Karpas-422 (cell line): Measurements from ENCODE around the gene SP8. TPM values are rescaled to one million over a fixed set of nuclear protein-coding genes. Genes with fewer than 3 reads are reported as not detected.

ENCODE experiments used
- DNase-seq: peaks from one replicate; pipeline ENCODE4 v3.0.0-alpha.2; 2015
- H2AFZ ChIP-seq: fragments of 200-600 bp; sonication (generic); 2 replicates; pipeline ENCODE4 v1.6.1; 2014; ENCODE audit warnings: antibody characterized with exemption, low read length, mixed read lengths
- H3K27ac ChIP-seq: fragments of 200-600 bp; sonication (generic); 2 replicates; pipeline ENCODE4 v1.5.1; 2014; ENCODE audit warnings: mild to moderate bottlenecking, low read length, moderate library complexity
- H3K27me3 ChIP-seq: fragments of 200-600 bp; sonication (generic); 2 replicates; pipeline ENCODE4 v1.6.1; 2014; ENCODE audit warnings: low read length, mixed read lengths
- H3K36me3 ChIP-seq: fragments of 200-600 bp; sonication (generic); 2 replicates; pipeline ENCODE4 v1.6.1; 2014; ENCODE audit warnings: low read length, mixed read lengths; ENCODE audit not compliant: insufficient read depth
- H3K4me1 ChIP-seq: fragments of 200-600 bp; sonication (generic); 2 replicates; pipeline ENCODE4 v1.6.1; 2014; ENCODE audit warnings: mild to moderate bottlenecking, low read length, mixed read lengths
- H3K4me2 ChIP-seq: fragments of 200-600 bp; sonication (generic); 2 replicates; pipeline ENCODE4 v1.6.1; 2014; ENCODE audit warnings: low read length, low read depth, mild to moderate bottlenecking; ENCODE audit not compliant: poor library complexity, severe bottlenecking
- H3K4me3 ChIP-seq: fragments of 200-600 bp; sonication (generic); 2 replicates; pipeline ENCODE4 v1.5.1; 2014; ENCODE audit warnings: mild to moderate bottlenecking, antibody characterized with exemption, low read length, mixed read lengths
- H3K79me2 ChIP-seq: fragments of 200-600 bp; sonication (generic); 2 replicates; pipeline ENCODE4 v1.6.1; 2014; ENCODE audit warnings: mild to moderate bottlenecking, low read length, mixed read lengths
- H3K9ac ChIP-seq: fragments of 200-600 bp; sonication (generic); 2 replicates; pipeline ENCODE4 v1.6.0; 2014; ENCODE audit warnings: low read length
- H3K9me2 ChIP-seq: fragments of 200-600 bp; sonication (generic), shearing (Covaris generic); replicated peaks from 2 replicates; pipeline ENCODE4 v1.6.0; 2014; ENCODE audit warnings: mild to moderate bottlenecking, low read length, moderate library complexity; ENCODE audit not compliant: insufficient read depth
- H3K9me3 ChIP-seq: fragments of 300-700, 200-600 bp; sonication (generic); 2 replicates; pipeline ENCODE4 v1.6.1; 2014; ENCODE audit warnings: low read length, mixed read lengths
- H4K20me1 ChIP-seq: fragments of 200-600 bp; sonication (generic); 2 replicates; pipeline ENCODE4 v1.6.1; 2014; ENCODE audit warnings: mild to moderate bottlenecking, antibody characterized with exemption, low read length, low read depth; ENCODE audit not compliant: insufficient read depth
- total RNA-seq: library from RNA; depleted of rRNA; stranded (reverse); fragments of >200 nt; shearing (Covaris generic); gene quantifications from 2 replicates; pipeline ENCODE4 v1.2.3, GENCODE V29; 2014; ENCODE audit warnings: low replicate concordance; rRNA removed

The SP8 gene
- total RNA-seq, 1 experiment from 2014 or later, result not detected

DNA sequence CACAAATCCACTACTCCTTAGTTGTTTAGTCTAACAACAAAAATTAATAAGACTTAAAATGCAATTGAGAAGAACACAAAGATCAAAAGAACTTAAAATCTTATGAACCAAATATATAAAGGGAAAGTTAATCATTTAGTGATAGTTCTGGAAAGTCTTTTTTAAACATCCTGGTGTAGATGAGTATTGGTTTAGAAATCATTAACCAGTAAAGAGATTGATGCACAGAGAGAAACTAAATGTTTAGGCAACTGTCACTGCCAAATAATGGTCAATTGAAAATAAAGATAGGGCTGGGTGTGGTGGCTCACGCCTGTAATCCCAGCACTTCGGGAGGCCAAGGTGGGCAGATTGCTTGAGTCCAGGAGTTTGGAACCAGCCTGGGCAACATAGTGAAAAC is 44.9 kb downstream of the SP8 start:
- H3K4me2 ChIP-seq, result no peak overlapping the region
- H3K36me3 ChIP-seq, result no peaks in the 10 kb centered on the region
- H3K79me2 ChIP-seq, result no peaks in the 10 kb centered on the region
- DNase-seq, result no peak
- H2AFZ ChIP-seq, result no peak overlapping the region
- H3K9me3 ChIP-seq, result no peaks in the 10 kb centered on the region
- no peak overlapping the region for H3K27ac ChIP-seq
- H4K20me1 ChIP-seq, result no peaks in the 10 kb centered on the region
- H3K27me3 ChIP-seq, result no peaks in the 10 kb centered on the region
- H3K4me3 ChIP-seq, result no peak overlapping the region
- H3K4me1 ChIP-seq, result no peaks in the 10 kb centered on the region
- no peaks in the 10 kb centered on the region for H3K9me2 ChIP-seq
- no peak overlapping the region for H3K9ac ChIP-seq

DNA sequence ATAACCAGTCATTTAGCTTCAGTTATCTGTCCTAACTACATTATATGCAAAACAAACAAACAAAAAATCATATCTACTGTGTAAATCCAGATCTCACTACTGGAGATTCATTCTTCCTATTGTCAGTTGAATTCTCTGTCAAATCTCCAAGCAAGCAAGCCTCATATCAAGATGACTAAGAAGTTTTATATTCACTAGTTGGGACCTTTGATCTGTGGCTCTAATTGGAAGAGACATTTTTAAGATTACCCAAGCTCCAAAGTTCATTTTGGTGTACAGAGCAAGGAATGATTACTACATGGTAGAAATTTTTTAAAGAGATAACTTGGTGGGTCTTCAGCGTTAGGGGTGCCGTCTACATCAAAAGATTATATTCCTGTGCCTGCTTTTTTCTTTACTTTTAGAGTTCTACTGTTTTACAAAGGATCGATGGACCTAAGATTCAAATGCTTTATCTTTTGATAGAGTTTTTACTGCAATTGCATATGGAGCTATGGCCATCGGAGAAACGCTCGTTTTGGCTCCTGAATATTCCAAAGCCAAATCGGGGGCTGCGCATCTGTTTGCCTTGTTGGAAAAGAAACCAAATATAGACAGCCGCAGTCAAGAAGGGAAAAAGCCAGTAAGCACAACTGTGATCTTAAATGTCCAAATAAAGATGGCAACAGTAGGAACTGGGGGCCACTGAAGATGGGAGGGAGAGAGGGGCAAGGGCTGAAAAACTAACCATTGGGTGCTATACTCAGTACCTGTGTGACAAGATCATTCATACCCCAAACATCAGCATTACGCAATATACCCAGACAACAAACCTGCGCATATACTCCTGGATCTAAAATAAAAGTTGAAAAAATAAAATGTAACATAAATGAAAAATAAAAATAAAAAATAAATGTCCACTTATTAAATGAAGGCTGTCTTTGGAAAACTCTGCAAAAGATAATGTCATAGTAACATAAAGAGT is 47.9 kb downstream of the SP8 start:
- H4K20me1 ChIP-seq, result no peaks in the 10 kb centered on the region
- no peaks in the 10 kb centered on the region for H3K27me3 ChIP-seq
- no peaks in the 10 kb centered on the region for H3K36me3 ChIP-seq
- no peak overlapping the region for H2AFZ ChIP-seq
- no peaks in the 10 kb centered on the region for H3K79me2 ChIP-seq
- H3K4me3 ChIP-seq, result no peak overlapping the region
- no peaks in the 10 kb centered on the region for H3K9me2 ChIP-seq
- no peak for DNase-seq
- H3K4me1 ChIP-seq, result no peaks in the 10 kb centered on the region
- H3K4me2 ChIP-seq, result no peak overlapping the region
- H3K27ac ChIP-seq, result no peak overlapping the region
- no peaks in the 10 kb centered on the region for H3K9me3 ChIP-seq
- H3K9ac ChIP-seq, result no peak overlapping the region

DNA sequence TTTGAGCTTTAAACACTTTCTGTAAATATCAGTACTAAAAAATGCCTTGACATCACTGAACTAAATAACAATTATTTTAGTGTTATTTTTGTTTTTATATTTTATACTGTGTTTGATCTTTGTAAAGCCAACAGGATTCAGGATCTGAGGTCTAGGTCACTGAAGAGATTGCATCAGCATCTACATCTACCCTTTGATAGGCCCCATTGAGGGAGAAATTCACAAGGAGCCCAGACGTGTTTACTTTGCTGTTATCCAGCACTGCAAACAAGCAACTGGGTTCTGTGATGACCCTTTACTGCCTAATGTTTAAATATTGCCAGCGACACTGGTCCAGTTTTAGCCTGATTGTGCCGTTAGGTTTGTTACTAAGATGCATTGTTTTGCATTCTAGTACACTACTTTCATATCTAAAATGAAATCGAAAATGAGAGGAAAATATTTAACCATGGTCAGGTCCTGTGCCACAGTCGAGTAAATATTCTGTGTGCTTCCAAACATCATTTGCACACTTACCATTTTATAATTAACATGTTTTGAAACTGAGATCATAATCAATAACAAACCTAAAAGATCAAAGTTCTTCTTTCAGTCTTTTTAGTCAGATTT is 48.7 kb downstream of the SP8 start:
- no peak overlapping the region for H3K9ac ChIP-seq
- H3K27ac ChIP-seq, result no peak overlapping the region
- H3K79me2 ChIP-seq, result no peaks in the 10 kb centered on the region
- H3K4me2 ChIP-seq, result no peak overlapping the region
- no peaks in the 10 kb centered on the region for H3K27me3 ChIP-seq
- H3K36me3 ChIP-seq, result no peaks in the 10 kb centered on the region
- no peak overlapping the region for H3K4me3 ChIP-seq
- H3K4me1 ChIP-seq, result no peaks in the 10 kb centered on the region
- H3K9me3 ChIP-seq, result no peaks in the 10 kb centered on the region
- no peak for DNase-seq
- H4K20me1 ChIP-seq, result no peaks in the 10 kb centered on the region
- H3K9me2 ChIP-seq, result no peaks in the 10 kb centered on the region
- H2AFZ ChIP-seq, result no peak overlapping the region

DNA sequence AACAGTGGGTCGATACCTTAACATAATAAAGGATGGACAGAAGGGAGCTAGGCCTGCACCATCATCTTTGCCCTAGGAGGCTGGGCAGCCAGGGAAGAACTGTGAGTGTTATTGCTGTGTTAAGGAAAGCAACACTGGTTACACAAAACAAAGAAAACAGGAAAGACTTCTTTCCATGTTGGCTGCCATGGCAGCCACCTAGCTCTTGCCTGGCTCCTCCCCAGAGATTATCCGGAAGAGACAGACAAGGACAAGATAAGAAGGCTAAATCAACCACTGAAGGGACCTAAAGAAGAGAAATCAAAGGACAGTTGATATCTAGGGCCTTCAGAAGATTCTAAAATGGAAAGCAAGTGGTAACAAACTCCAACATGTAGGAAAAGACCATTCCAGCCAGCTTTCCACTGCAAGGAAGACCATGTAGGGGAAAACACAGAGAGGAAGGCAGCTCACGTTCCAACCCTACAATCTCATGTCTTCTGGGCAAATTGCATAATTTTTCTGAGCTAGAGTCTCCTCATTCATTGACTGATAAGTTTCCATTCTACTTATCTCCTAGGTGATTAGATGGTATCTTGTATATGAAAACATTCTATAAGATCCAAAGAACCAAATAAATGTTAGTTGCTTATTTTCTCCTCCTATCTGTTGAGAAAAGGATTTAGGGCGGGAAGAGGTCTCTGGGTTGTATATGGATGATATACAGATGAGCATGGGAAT is 51.2 kb downstream of the SP8 start:
- H3K9ac ChIP-seq, result no peak overlapping the region
- H3K4me3 ChIP-seq, result no peak overlapping the region
- H3K27ac ChIP-seq, result no peak overlapping the region
- no peaks in the 10 kb centered on the region for H3K4me1 ChIP-seq
- H4K20me1 ChIP-seq, result no peaks in the 10 kb centered on the region
- no peaks in the 10 kb centered on the region for H3K9me2 ChIP-seq
- H3K36me3 ChIP-seq, result no peaks in the 10 kb centered on the region
- no peaks in the 10 kb centered on the region for H3K9me3 ChIP-seq
- DNase-seq, result no peak
- H3K79me2 ChIP-seq, result no peaks in the 10 kb centered on the region
- no peak overlapping the region for H2AFZ ChIP-seq
- no peak overlapping the region for H3K4me2 ChIP-seq
- H3K27me3 ChIP-seq, result no peaks in the 10 kb centered on the region

Other genes with a start within 250 kb of the SP8 start
- gene ABCB5, start 171.2 kb downstream of the SP8 start, total RNA-seq, result not detected in 2 replicates